Keratinocyte (primary cell): Measurements from ENCODE around the gene CD47. TPM values are rescaled to one million over a fixed set of nuclear protein-coding genes. Genes with fewer than 3 reads are reported as not detected.

Experiments
- DNase-seq: peaks from one replicate; pipeline ENCODE4 v3.0.0-alpha.2; 2011; ENCODE audit warnings: low read depth, missing footprints, low spot score
- FAIRE-seq: peaks from 2 replicates; lab custom pipeline; 2011; peaks lifted over from hg19 to GRCh38; lab: Jason Lieb, UNC
- H2AFZ ChIP-seq: 2 replicates; pipeline ENCODE4 v1.6.0; 2012; ENCODE audit warnings: low read length, control low read depth, inconsistent platforms; ENCODE audit not compliant: control insufficient read depth
- H3K27ac ChIP-seq: 2 replicates; pipeline ENCODE4 v1.5.1; 2011; ENCODE audit warnings: low read length; ENCODE audit not compliant: control insufficient read depth, insufficient read depth
- H3K27me3 ChIP-seq: 3 replicates; pipeline ENCODE4 v1.6.0; 2011; ENCODE audit warnings: low read length; ENCODE audit not compliant: control insufficient read depth, insufficient read depth; ENCODE audit errors: extremely low read depth
- H3K36me3 ChIP-seq, 2 experiments: 2 replicates in 1 of 2; 3 replicates in 1 of 2; pipeline ENCODE4 v1.5.1; 2011; ENCODE audit warnings: low read length in 2 of 2, mild to moderate bottlenecking in 1 of 2; ENCODE audit not compliant: control insufficient read depth in 2 of 2, insufficient read depth in 2 of 2; ENCODE audit errors: extremely low read depth in 1 of 2
- H3K4me1 ChIP-seq: 3 replicates; pipeline ENCODE4 v1.5.1; 2011; ENCODE audit warnings: low read length; ENCODE audit not compliant: control insufficient read depth, insufficient read depth; ENCODE audit errors: extremely low read depth
- H3K4me2 ChIP-seq: 3 replicates; pipeline ENCODE4 v1.6.0; 2011; ENCODE audit warnings: low read depth, low read length; ENCODE audit not compliant: control insufficient read depth, insufficient read depth; ENCODE audit errors: extremely low read depth
- H3K4me3 ChIP-seq, 3 experiments: fragments of 200-600 bp in 1 of 3; sonication (generic) in 1 of 3; 2 replicates in 2 of 3; 3 replicates in 1 of 3; pipeline ENCODE4 v1.5.1; 2011 to 2016; ENCODE audit warnings: low read length in 3 of 3, mild to moderate bottlenecking in 3 of 3, control low read depth in 2 of 3, inconsistent platforms in 1 of 3, low read depth in 1 of 3, mixed read lengths in 1 of 3, mixed run types in 1 of 3, moderate library complexity in 1 of 3; ENCODE audit not compliant: control insufficient read depth in 2 of 3, insufficient read depth in 2 of 3; ENCODE audit errors: extremely low read depth in 1 of 3
- H3K79me2 ChIP-seq: 2 replicates; pipeline ENCODE4 v1.6.0; 2012; ENCODE audit warnings: low read length; ENCODE audit not compliant: control insufficient read depth, insufficient read depth
- H3K9ac ChIP-seq: 3 replicates; pipeline ENCODE4 v1.6.0; 2011; ENCODE audit warnings: low read length; ENCODE audit not compliant: control insufficient read depth, insufficient read depth; ENCODE audit errors: extremely low read depth
- H3K9me1 ChIP-seq: 3 replicates; pipeline ENCODE4 v1.6.0; 2011; ENCODE audit warnings: low read length; ENCODE audit not compliant: control insufficient read depth, insufficient read depth; ENCODE audit errors: extremely low read depth
- H3K9me3 ChIP-seq: 2 replicates; pipeline ENCODE4 v1.5.1; 2012; ENCODE audit warnings: low read depth, low read length; ENCODE audit not compliant: control insufficient read depth
- H4K20me1 ChIP-seq: 3 replicates; pipeline ENCODE4 v1.6.0; 2011; ENCODE audit warnings: low read length; ENCODE audit not compliant: control insufficient read depth, insufficient read depth; ENCODE audit errors: extremely low read depth
- CTCF ChIP-seq, 3 experiments: IDR thresholded peaks in 1 of 3; conservative IDR thresholded peaks in 1 of 3; optimal IDR thresholded peaks in 1 of 3; 2 replicates in 2 of 3; 3 replicates in 1 of 3; pipeline versions ENCODE3 to v1.5.1; 2011; ENCODE audit warnings: low read length in 3 of 3, mild to moderate bottlenecking in 3 of 3, moderate library complexity in 2 of 3, control low read depth in 1 of 3, inconsistent platforms in 1 of 3; ENCODE audit not compliant: insufficient read depth in 2 of 3; ENCODE audit errors: extremely low read depth in 1 of 3
- EZH2 ChIP-seq: IDR thresholded peaks from one replicate; pipeline ENCODE4 v1.6.1; 2012; ENCODE audit warnings: inconsistent platforms, mild to moderate bottlenecking, low read length, moderate library complexity
- dilution Hi-C: fragments of 300-500 bp; cut with MboI; formaldehyde crosslinking; loops from one replicate; pipeline ENCODE4 v1.7.0; 2020; ENCODE audit warnings: low sequenced_read_pairs; ENCODE audit not compliant: extremely low pct_ligation_motif_present
- polyA plus RNA-seq, 5 experiments: library from polyadenylated mRNA; depleted of rRNA in 3 of 5; stranded (reverse) in 3 of 5; stranded (forward) in 1 of 5; unstranded in 1 of 5; fragments of >200 nt; gene quantifications; 1 replicate in 1 of 5; 2 replicates in 3 of 5; 3 replicates in 1 of 5; pipeline versions ENCODE4 v1.2.1 to v1.2.3, GENCODE V29; 2011 to 2012; ENCODE audit warnings: missing spikeins in 2 of 5, low read depth in 1 of 5, low replicate concordance in 1 of 5

Gene CD47
- polyA plus RNA-seq, 1 donor (not counting 4 experiments of a cell fraction or from before 2014, with no cell fraction given): 96.5 TPM

GRCh38 chr3:108113975-108114374, 23.1 kb upstream of the CD47 start:
- dilution Hi-C loops: no loop called here

GRCh38 chr3:108110934-108111333, 20.1 kb upstream of the CD47 start:
- DNase-seq: no peak
- H3K4me2 ChIP-seq: no peak overlapping the region
- dilution Hi-C loops: no loop called here
- H3K4me1 ChIP-seq: no peaks in the 10 kb centered on the region
- no peaks in the 10 kb centered on the region for H3K9me1 ChIP-seq
- no peaks in the 10 kb centered on the region for H3K9me3 ChIP-seq
- H3K36me3 ChIP-seq: no peaks in the 10 kb centered on the region
- H4K20me1 ChIP-seq: no peaks in the 10 kb centered on the region
- no peak for FAIRE-seq
- TF ChIP-seq EZH2 (no peak), CTCF (optimal IDR thresholded peaks at IDR 0.05 in 1 of 3, IDR thresholded peaks at IDR 0.05 in 1 of 3, conservative IDR thresholded peaks at IDR 0.05 in 1 of 3; ENCODE audit: extremely low read depth in 1 of 3, insufficient read depth in 2 of 3, low read length in 3 of 3) (no peak)
- no peak overlapping the region for H2AFZ ChIP-seq
- H3K9ac ChIP-seq: no peak overlapping the region
- no peak overlapping the region for H3K4me3 ChIP-seq
- no peaks in the 10 kb centered on the region for H3K79me2 ChIP-seq
- no peak overlapping the region for H3K27ac ChIP-seq
- no peaks in the 10 kb centered on the region for H3K27me3 ChIP-seq

More at GRCh38 chr3:108113975-108114374, 23.1 kb upstream of the CD47 start:
- DNase-seq (no peak), FAIRE-seq (no peak)
- no peaks in the 10 kb centered on the region for H3K9me3 ChIP-seq
- TF ChIP-seq CTCF (optimal IDR thresholded peaks at IDR 0.05 in 1 of 3, IDR thresholded peaks at IDR 0.05 in 1 of 3, conservative IDR thresholded peaks at IDR 0.05 in 1 of 3; ENCODE audit: extremely low read depth in 1 of 3, insufficient read depth in 2 of 3, low read length in 3 of 3): no peak
- no peak for TF ChIP-seq EZH2
- H3K79me2 ChIP-seq: no peaks in the 10 kb centered on the region
- H3K9ac ChIP-seq: no peak overlapping the region
- no peaks in the 10 kb centered on the region for H3K4me1 ChIP-seq
- no peak overlapping the region for H3K27ac ChIP-seq
- H3K36me3 ChIP-seq: no peaks in the 10 kb centered on the region
- no peaks in the 10 kb centered on the region for H4K20me1 ChIP-seq
- H3K27me3 ChIP-seq: no peaks in the 10 kb centered on the region
- H3K4me3 ChIP-seq: no peak overlapping the region
- no peaks in the 10 kb centered on the region for H3K9me1 ChIP-seq
- no peak overlapping the region for H3K4me2 ChIP-seq
- no peak overlapping the region for H2AFZ ChIP-seq
